ENCODE data around the gene GTF2E1.

GRCh38 chr3:120741320-120741719 is 1.2 kb upstream of the GTF2E1 start:
- TF ChIP-seq TAF1 (IDR thresholded peaks at IDR 0.05; ENCODE audit: borderline replicate concordance, low read depth, low read length) (no peak), POLR2AphosphoS5 (IDR thresholded peaks at IDR 0.05; ENCODE audit: low read length) (no peak), GABPA (IDR thresholded peaks at IDR 0.05; ENCODE audit: low read depth) (no peak), HDAC6 (IDR thresholded peaks at IDR 0.05; ENCODE audit: unreplicated experiment) (no peak), TCF7 (IDR thresholded peaks at IDR 0.05; ENCODE audit: borderline replicate concordance) (no peak), BMI1 (IDR thresholded peaks at IDR 0.05; ENCODE audit: borderline replicate concordance) (no peak), SMC3 (IDR thresholded peaks at IDR 0.05; ENCODE audit: borderline replicate concordance, low read length) (no peak), EZH2 (IDR thresholded peaks at IDR 0.05; ENCODE audit: borderline replicate concordance, control insufficient read depth, low read depth, low read length) (no peak), MAX (IDR thresholded peaks at IDR 0.05; ENCODE audit: low read depth, low read length) (no peak), SKIL (IDR thresholded peaks at IDR 0.05; ENCODE audit: low read depth, poor library complexity, severe bottlenecking) (no peak), SP1 (IDR thresholded peaks at IDR 0.05; ENCODE audit: low read depth, low read length) (no peak)
- TF ChIP-seq, protein P1, sequence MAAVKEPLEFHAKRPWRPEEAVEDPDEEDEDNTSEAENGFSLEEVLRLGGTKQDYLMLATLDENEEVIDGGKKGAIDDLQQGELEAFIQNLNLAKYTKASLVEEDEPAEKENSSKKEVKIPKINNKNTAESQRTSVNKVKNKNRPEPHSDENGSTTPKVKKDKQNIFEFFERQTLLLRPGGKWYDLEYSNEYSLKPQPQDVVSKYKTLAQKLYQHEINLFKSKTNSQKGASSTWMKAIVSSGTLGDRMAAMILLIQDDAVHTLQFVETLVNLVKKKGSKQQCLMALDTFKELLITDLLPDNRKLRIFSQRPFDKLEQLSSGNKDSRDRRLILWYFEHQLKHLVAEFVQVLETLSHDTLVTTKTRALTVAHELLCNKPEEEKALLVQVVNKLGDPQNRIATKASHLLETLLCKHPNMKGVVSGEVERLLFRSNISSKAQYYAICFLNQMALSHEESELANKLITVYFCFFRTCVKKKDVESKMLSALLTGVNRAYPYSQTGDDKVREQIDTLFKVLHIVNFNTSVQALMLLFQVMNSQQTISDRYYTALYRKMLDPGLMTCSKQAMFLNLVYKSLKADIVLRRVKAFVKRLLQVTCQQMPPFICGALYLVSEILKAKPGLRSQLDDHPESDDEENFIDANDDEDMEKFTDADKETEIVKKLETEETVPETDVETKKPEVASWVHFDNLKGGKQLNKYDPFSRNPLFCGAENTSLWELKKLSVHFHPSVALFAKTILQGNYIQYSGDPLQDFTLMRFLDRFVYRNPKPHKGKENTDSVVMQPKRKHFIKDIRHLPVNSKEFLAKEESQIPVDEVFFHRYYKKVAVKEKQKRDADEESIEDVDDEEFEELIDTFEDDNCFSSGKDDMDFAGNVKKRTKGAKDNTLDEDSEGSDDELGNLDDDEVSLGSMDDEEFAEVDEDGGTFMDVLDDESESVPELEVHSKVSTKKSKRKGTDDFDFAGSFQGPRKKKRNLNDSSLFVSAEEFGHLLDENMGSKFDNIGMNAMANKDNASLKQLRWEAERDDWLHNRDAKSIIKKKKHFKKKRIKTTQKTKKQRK (IDR thresholded peaks at IDR 0.05; ENCODE audit: low read depth, low read length): no peak
- TF ChIP-seq, protein P2, sequence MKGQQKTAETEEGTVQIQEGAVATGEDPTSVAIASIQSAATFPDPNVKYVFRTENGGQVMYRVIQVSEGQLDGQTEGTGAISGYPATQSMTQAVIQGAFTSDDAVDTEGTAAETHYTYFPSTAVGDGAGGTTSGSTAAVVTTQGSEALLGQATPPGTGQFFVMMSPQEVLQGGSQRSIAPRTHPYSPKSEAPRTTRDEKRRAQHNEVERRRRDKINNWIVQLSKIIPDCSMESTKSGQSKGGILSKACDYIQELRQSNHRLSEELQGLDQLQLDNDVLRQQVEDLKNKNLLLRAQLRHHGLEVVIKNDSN (IDR thresholded peaks at IDR 0.05; ENCODE audit: borderline replicate concordance, extremely low read length, insufficient read depth, low read depth, low read length): no peak
- TF ChIP-seq, protein P3, sequence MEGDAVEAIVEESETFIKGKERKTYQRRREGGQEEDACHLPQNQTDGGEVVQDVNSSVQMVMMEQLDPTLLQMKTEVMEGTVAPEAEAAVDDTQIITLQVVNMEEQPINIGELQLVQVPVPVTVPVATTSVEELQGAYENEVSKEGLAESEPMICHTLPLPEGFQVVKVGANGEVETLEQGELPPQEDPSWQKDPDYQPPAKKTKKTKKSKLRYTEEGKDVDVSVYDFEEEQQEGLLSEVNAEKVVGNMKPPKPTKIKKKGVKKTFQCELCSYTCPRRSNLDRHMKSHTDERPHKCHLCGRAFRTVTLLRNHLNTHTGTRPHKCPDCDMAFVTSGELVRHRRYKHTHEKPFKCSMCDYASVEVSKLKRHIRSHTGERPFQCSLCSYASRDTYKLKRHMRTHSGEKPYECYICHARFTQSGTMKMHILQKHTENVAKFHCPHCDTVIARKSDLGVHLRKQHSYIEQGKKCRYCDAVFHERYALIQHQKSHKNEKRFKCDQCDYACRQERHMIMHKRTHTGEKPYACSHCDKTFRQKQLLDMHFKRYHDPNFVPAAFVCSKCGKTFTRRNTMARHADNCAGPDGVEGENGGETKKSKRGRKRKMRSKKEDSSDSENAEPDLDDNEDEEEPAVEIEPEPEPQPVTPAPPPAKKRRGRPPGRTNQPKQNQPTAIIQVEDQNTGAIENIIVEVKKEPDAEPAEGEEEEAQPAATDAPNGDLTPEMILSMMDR (IDR thresholded peaks at IDR 0.05 in 2 of 3, conservative IDR thresholded peaks at IDR 0.05 in 1 of 3; ENCODE audit: control insufficient read depth in 2 of 3, extremely low read depth in 1 of 3, insufficient read depth in 1 of 3, low read depth in 3 of 3, low read length in 3 of 3): no peak
